BJ (cell line): ENCODE results near the gene HLF. TPM values are rescaled to one million over a fixed set of nuclear protein-coding genes. Genes with fewer than 3 reads are reported as not detected.

Experiments
- CTCF ChIA-PET: fragments of 350-600 bp; formaldehyde crosslinking; extraction: SDS; loops from one replicate; lab custom pipeline; 2021; ENCODE audit warnings: antibody characterized with exemption, inconsistent platforms; lab: Yijun Ruan, JAX
- POLR2A ChIA-PET: fragments of 300-600 bp; sonication (Branson Sonifier 250); formaldehyde crosslinking; extraction: SDS; loops from one replicate; lab custom pipeline; 2021; ENCODE audit warnings: antibody characterized with exemption; lab: Charles Lee
- DNase-seq: peaks from one replicate; pipeline ENCODE4 v3.0.0-alpha.2; 2011; ENCODE audit warnings: low read depth
- H3K27me3 ChIP-seq: 2 replicates; pipeline ENCODE4 v1.6.0; 2011; ENCODE audit warnings: low read length; ENCODE audit not compliant: control insufficient read depth, insufficient read depth
- H3K36me3 ChIP-seq: 2 replicates; pipeline ENCODE4 v1.5.1; 2011; ENCODE audit warnings: low read length; ENCODE audit not compliant: control insufficient read depth, insufficient read depth
- H3K4me3 ChIP-seq: 2 replicates; pipeline ENCODE4 v1.5.1; 2011; ENCODE audit warnings: low read depth, mild to moderate bottlenecking, control low read depth, low read length
- CTCF ChIP-seq: IDR thresholded peaks from 2 replicates; pipeline ENCODE4 v1.5.1; 2011; ENCODE audit warnings: low read depth, mild to moderate bottlenecking, control low read depth, inconsistent platforms, low read length, moderate library complexity; ENCODE audit not compliant: insufficient read depth
- polyA plus RNA-seq: library from polyadenylated mRNA; depleted of rRNA; stranded (reverse); fragments of >200 nt; gene quantifications from 2 replicates; pipeline ENCODE4 v1.2.3, GENCODE V29; 2011

HLF gene
- polyA plus RNA-seq, 1 experiment: not detected

DNA sequence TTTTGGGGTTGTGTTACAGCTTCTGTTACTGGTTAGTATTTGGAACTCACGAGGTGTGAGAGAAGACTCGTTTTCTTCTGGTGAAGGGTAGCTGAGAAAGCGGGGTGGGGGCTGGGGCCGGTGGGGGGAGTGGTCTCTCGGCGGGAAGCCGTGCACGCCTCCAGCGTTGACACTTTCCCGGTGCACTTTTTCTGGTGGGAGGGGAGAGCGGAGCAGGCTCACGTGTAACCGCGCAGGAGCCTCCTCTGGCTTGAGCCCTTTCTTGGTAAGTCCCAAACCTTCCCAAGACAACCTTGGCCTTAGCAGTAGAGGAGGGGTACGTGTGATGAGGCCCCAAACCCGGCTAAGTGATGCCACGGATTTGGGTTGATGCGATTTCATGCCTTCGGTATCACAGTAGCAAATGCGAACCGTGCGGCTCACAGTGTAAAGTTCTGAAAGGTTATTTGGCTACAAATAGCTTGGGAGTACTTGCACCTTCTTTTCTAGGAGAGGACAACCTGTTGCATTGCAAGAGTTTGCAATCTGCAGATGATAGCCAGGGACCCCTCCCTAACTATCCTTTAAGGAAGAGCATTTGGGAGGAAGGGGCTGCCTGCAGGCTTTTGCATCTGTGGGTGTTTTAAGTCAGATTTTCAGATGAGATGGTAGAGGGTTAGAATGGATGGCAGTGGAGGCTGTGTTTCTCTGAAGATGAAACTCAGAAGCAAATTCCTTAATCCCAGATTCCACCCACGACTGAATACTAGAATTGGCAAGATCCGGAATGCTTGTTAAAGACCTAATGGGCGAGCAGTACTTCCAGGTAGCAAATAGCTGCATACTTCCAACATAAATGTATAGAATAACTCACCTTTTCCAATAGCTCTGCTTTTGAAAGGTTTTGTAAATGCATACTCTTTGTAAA, 1.5 kb downstream of the HLF start:
- H3K27me3 ChIP-seq: peaks cover 34% of the 10 kb centered on the region

GRCh38 chr17:55266958-55267688, 2.4 kb downstream of the HLF start:
- CTCF ChIA-PET: no interaction called here
- no peak overlapping the region for H3K4me3 ChIP-seq
- DNase-seq: no peak
- peaks cover 33% of the 10 kb centered on the region for H3K27me3 ChIP-seq
- POLR2A ChIA-PET: no interaction called here
- no peak for TF ChIP-seq CTCF
- H3K36me3 ChIP-seq: no peaks in the 10 kb centered on the region

More for the DNA sequence above, 1.5 kb downstream of the HLF start:
- H3K4me3 ChIP-seq: no peak overlapping the region
- TF ChIP-seq CTCF: no peak
- H3K36me3 ChIP-seq: no peaks in the 10 kb centered on the region
- ChIA-PET POLR2A (interaction anchor here (0.6 kb wide), 1 partner anchor 485 kb away, joined by 4 read pairs; the partner anchor contains the start of gene PCTP), CTCF (interaction anchor here (0.5 kb wide), 1 partner anchor 45 kb away, joined by 5 read pairs; no protein-coding TSS in a partner anchor)
- DNase-seq: no peak

DNA sequence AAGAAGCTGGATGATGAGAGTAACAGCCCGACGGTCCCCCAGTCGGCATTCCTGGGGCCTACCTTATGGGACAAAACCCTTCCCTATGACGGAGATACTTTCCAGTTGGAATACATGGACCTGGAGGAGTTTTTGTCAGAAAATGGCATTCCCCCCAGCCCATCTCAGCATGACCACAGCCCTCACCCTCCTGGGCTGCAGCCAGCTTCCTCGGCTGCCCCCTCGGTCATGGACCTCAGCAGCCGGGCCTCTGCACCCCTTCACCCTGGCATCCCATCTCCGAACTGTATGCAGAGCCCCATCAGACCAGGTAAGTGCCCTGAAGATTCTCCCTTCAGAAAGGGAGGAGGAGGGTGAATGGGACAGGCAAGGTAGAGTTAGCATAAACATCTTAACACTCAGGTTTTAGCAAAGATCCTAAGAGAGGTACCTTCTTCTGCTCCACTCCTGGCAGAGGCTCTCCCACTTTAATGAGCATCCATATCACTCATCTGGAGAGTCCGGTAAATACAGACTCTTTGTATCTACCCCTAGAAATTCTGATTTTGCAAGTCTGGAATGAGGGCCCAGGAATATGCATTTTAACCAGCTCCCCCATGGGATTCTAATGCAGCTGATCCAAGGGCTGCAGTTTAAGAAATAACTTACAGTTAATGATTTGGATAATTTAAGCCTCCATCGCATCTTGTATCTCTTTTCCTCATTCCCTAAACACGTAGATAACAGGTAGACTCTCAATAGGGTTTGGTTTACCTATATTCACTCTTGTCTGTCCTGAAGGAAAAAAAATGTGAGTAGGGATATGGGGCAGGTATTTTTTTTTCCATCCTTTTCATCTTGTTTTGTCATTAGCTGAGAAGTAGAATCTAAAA, 3.3 kb downstream of the HLF start:
- Histone ChIP-seq H3K36me3 (no peaks in the 10 kb centered on the region), H3K27me3 (peaks cover 30% of the 10 kb centered on the region), H3K4me3 (no peak overlapping the region)
- no peak for TF ChIP-seq CTCF
- DNase-seq: no peak
- ChIA-PET CTCF (no interaction called here), POLR2A (interaction anchor here (0.6 kb wide), 1 partner anchor 31 kb away, joined by 3 read pairs; no protein-coding TSS in a partner anchor)

GRCh38 chr17:55268649-55269480, 4.1 kb downstream of the HLF start:
- no peak for DNase-seq
- no peaks in the 10 kb centered on the region for H3K36me3 ChIP-seq
- H3K4me3 ChIP-seq: no peak overlapping the region
- POLR2A ChIA-PET: interaction anchor here (0.6 kb wide), 1 partner anchor 32 kb away, joined by 3 read pairs; no protein-coding TSS in a partner anchor
- peaks cover 25% of the 10 kb centered on the region for H3K27me3 ChIP-seq
- CTCF ChIA-PET: no interaction called here
- TF ChIP-seq CTCF: no peak
